SIG-M5 treated with dmso at 0.1 percent for 504 hours (cell line): ENCODE results near the gene CC2D1A.
A peak's percentile ranks its signal among the peaks of the same experiment; 100 is the strongest.

ENCODE experiments used
- DNase-seq: peaks from one replicate; lab custom pipeline; 2025; ENCODE audit not compliant: unreplicated experiment; lab: John Stamatoyannopoulos, UW

The CC2D1A gene

GRCh38 chr19:13905634-13906520 lies at the start of gene CC2D1A, which contains the start of gene BRME1:
Gene CC2D1A, plus strand, starts transcription at chr19:13906201. Its CDS starts 241 bp downstream, at chr19:13906442.
Gene BRME1, minus strand, starts transcription at chr19:13906117. Its CDS starts 1,225 bp downstream, at chr19:13904892.
- DNase-seq: peak; percentile 83

- no peak for DNase-seq
Observed at GRCh38 chr19:13856497-13856896, 49.5 kb upstream of the CC2D1A start.

GRCh38 chr19:13859361-13859880 lies 46.6 kb upstream of the CC2D1A start:
- DNase-seq: no peak

GRCh38 chr19:13860679-13861391 lies 45.2 kb upstream of the CC2D1A start:
- DNase-seq: no peak

GRCh38 chr19:13861392-13861713 lies 44.6 kb upstream of the CC2D1A start:
- DNase-seq: no peak

- DNase-seq: peak; percentile 65
Observed at GRCh38 chr19:13861714-13862531, 44.1 kb upstream of the CC2D1A start.

GRCh38 chr19:13864046-13864666 lies 41.8 kb upstream of the CC2D1A start:
- no peak for DNase-seq

GRCh38 chr19:13864667-13865570 lies 41.1 kb upstream of the CC2D1A start:
- DNase-seq: no peak

GRCh38 chr19:13865571-13866462 lies 40.2 kb upstream of the CC2D1A start:
- DNase-seq: no peak

GRCh38 chr19:13866463-13867046 lies 39.4 kb upstream of the CC2D1A start:
- DNase-seq: no peak

GRCh38 chr19:13868663-13869062 lies 37.3 kb upstream of the CC2D1A start:
- no peak for DNase-seq

- DNase-seq: no peak
Observed at GRCh38 chr19:13869281-13869680, 36.7 kb upstream of the CC2D1A start.

GRCh38 chr19:13870873-13871272 lies 35.1 kb upstream of the CC2D1A start:
- no peak for DNase-seq

- no peak for DNase-seq
Observed at GRCh38 chr19:13872339-13872694, 33.7 kb upstream of the CC2D1A start.

GRCh38 chr19:13872695-13873389 lies 33.2 kb upstream of the CC2D1A start:
- DNase-seq: no peak

GRCh38 chr19:13873834-13874515 lies 32.0 kb upstream of the CC2D1A start:
- DNase-seq: no peak

GRCh38 chr19:13875824-13876223 lies 30.2 kb upstream of the CC2D1A start:
- DNase-seq: no peak
